Mucosa of gallbladder (tissue), 1 donor: ENCODE measurements around the gene REXO1. TPM values are rescaled to one million over a fixed set of nuclear protein-coding genes. Genes with fewer than 3 reads are reported as not detected.

ENCODE experiments used
- DNase-seq: peaks from one replicate; pipeline ENCODE4 v3.0.0-alpha.2; 2020; ENCODE audit warnings: low spot score
- total RNA-seq: library from RNA; stranded (reverse); gene quantifications from one replicate; pipeline ENCODE4 v1.2.1, GENCODE V29; 2021
- donor health status: DM: no; HTN: no; CAD: no.

REXO1 gene
- total RNA-seq, 1 donor from 2014 or later: 39.2 TPM

GRCh38 chr19:1767464-1767933 lies 80.8 kb downstream of the REXO1 start:
- peak; percentile 38 for DNase-seq

GRCh38 chr19:1766800-1767352 lies 81.4 kb downstream of the REXO1 start:
- DNase-seq: no peak

- no peak for DNase-seq
These were observed 82.1 kb downstream of the REXO1 start for GRCh38 chr19:1765904-1766799.

Other genes starting within 250 kb of the REXO1 start
- 254 TPM for gene UQCR11, start 243.0 kb downstream of the REXO1 start, total RNA-seq
- 83.0 TPM for gene TCF3, start 195.9 kb downstream of the REXO1 start, total RNA-seq
- 6.3 TPM for gene ONECUT3, start 95.0 kb downstream of the REXO1 start, total RNA-seq
- 2.9 TPM for gene ATP8B3, start 36.2 kb downstream of the REXO1 start, total RNA-seq
- 23.2 TPM for gene KLF16, start 15.1 kb upstream of the REXO1 start, total RNA-seq
- gene ABHD17A, start 37.0 kb upstream of the REXO1 start, total RNA-seq: 85.2 TPM
- gene ADAT3, start 56.9 kb upstream of the REXO1 start, total RNA-seq: 10.6 TPM
- 89.3 TPM for gene SCAMP4, start 56.9 kb upstream of the REXO1 start, total RNA-seq
- 77.5 TPM for gene CSNK1G2, start 92.7 kb upstream of the REXO1 start, total RNA-seq
- gene BTBD2, start 167.2 kb upstream of the REXO1 start, total RNA-seq: 92.2 TPM
- 246 TPM for gene MKNK2, start 202.8 kb upstream of the REXO1 start, total RNA-seq
- 59.0 TPM for gene MOB3A, start 247.8 kb upstream of the REXO1 start, total RNA-seq
- 11.5 TPM for gene IZUMO4, start 248.4 kb upstream of the REXO1 start, total RNA-seq